ENCODE results near the gene FKBP1A.
A peak's percentile ranks its signal among the peaks of the same experiment; 100 is the strongest.
"Not testable (repeated sequence)": the region's sequence is repeated elsewhere in the genome, so short reads cannot be mapped to it uniquely, and the experiment has no call there.

FKBP1A gene

DNA sequence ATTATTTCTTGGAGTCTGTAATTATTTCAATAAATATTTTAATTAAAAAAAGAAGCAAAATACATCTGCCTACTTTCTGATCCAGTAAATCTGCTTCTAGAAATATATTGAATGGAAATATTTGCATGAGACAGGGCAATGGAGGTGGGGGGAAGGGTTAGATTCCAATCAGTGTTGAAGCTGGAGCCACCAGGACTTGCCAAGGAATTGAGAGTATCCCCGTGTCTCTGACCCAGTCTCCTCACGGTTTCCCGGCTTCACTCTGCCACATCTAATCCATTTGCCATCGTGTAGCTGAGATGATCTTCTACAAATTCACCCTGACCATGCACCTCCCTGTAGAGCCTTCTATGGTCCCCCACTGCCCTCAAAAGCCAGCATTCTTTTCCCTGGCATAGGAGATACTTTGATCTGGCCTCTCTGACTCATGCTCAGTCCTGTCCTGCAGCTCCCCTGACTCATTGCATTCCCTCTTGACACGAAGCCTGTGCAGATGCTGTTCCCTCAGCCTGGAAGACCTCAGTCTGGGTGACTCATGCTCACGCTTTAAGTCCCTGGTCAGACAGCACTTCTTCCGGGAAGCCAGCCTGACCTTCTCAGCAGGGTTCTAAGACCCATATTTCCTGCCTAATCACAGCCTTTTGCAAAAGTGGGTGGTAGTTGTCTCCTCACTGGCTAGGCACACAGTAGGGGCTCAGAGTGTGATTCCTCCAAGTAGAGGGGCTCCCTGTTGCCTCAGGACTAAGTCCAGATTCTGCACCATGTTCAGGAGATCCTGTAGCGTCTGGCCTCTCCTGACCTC, 23.0 kb upstream of the FKBP1A start:
- DNase-seq, result no peak

DNA sequence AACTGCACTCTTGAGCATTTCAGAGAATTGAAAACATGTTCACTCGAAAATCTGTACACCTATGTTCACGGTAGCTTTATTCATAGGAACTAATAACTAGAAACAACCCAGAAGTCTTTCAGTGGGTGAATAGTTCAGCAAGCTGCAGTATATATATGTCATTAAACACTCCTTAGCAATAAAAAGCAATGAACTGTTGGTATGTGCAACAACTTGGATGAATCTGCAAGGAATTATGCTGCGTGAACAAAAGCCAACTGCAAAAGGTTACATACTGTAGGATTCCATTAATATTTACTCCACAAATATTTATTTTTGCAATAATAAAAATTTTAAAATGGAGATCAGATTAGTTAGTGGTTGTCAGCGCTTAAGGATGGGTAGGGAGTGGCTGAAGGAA, 22.1 kb upstream of the FKBP1A start:
- no peak for DNase-seq

DNA sequence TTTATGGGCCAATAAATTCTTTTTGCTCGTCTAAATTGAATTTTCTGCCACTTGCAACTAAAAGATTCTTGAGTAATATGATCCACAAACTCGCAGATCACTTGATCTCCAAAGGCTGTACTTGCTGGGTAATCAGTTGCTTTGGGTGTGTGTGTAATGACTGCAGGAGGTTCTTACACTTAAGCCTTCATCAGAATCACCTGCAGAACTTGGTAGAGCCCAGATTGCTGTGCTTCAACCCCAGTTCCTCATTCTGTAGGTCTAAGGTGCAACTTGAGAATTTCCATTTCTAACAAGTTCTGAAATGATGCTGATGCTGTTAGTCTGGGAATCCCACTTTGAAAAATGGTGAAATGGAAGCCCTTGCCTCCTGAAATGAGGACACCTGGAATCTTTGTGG, 12.9 kb upstream of the FKBP1A start:
- DNase-seq, result no peak

DNA sequence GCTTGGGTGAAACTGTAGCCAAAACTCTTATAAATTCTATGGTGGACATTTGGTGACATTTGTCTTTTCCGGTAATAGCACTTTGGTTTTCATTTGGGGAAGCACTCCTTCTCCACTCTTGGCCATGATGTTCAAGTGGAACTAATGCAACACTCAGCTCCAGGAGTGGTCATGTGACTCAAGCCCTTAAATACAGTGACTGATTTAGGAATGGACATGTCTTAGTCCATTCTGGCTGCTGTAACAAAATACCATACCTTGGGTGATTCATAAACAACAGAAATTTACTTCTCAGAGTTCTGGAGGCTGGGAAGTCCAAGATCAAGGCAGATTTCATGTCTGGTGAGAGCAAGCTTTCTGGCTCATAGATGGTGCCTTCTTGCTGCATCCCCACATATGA, 10.8 kb upstream of the FKBP1A start:
- no peak for DNase-seq

DNA sequence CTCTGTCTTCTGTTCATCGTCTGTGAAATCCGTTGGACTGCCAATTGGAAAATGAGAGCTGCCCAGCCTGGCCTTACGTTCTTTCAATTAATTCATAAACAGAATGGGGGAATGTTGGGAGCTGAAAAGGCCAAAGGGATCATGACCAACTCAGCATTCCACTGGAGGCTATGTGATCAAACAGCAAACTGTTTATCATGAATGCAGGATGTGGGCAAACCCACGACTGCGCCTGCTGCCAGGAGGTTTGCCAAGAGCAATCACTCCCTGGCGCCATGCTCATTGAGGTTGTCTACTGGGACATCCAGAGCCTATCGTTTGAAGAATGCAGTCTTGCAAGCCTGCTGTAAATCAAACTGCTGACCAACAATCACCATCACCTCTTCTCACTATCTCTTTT, 9.3 kb upstream of the FKBP1A start:
- no peak for DNase-seq

DNA sequence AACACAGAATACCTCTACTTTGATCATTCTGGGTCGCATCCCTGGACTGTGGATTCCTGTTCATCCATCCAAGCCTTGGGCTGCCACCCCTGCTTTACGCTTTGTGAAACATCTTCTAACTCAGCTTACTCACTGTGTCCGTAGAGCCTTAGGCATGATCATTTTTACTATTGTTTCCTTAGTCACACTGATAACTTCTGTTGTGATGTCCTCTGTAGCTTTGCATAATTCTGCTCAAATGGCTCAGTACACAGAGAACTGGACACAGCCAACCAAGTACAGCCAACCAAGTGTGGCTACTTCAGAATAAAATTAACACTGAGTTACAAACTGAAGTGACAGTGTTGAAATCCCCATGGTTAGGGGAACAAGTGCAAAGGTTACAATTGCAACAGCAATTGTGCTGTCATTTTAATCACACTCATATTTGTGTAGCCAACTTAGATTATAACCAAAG, 8.6 kb upstream of the FKBP1A start:
- DNase-seq, result no peak

DNA sequence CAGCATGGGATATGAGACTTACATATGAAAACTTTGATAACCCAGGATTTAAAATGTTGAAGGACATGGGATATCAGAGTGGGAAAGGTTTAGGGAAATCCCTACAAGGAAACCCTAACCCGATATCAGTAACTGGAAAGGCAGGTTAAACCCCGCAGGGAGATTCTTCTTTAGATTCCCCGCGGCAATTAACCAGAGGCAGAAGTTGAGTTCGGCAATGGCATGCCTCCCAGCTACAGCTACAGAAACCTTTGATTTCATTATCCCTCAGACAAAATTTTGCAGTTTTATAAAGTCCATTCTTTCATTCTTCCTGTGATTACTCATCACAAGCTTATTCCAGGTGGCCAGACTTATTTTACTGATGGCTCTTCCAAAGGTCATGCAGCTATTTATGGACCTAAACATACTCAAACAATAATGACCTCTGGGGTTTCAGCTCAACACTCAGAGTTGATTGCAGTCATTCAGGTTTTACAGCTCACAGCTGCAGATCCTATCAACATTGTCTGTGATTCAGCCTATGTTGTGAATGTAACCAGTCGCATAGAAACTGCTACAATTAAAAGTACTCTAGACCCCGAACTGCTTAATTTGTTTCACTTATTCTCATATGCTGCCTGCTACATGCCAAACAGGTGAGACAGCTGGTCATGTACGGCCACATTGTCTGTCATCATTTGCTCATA, 7.0 kb upstream of the FKBP1A start:
- DNase-seq, result peak; percentile 61

DNA sequence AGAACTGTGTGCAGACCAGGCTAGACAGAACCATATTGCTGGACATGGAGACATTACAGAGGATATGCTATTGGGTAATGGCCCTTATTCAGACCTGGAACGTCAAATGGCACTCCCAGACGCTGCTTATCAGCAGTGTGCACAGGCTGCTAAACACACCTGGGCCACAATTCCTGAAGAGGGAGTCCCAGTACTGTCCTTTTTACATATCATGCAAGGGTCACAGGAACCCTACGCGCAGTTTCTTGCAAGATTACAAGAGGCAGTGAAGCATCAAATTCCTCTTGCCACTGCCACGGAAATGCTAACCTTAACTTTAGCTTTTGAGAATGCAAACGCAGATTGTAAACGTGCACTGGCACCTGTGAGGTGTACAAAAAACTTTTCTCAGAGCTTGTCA, 5.3 kb upstream of the FKBP1A start:
- not testable (repeated sequence) for DNase-seq

DNA sequence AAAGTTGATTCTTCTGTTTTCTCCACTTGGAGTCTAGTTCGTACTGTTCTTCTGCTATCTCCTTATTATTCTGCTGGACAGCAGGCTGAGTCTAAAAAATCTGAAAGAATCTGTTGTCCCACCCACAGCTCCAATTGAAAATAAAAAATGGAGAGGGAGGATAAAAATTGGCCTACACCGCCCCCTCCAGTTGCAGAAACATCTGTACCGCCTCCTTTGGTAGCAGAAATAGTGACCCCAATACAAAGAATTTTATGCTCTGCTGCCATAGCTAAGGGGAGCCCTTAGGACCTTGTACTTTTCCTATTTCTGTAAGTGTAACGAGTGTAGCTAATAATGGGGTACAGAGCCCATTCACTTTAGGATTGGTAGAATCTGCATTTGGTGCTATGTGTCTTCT, 4.9 kb upstream of the FKBP1A start:
- DNase-seq, result no peak

DNA sequence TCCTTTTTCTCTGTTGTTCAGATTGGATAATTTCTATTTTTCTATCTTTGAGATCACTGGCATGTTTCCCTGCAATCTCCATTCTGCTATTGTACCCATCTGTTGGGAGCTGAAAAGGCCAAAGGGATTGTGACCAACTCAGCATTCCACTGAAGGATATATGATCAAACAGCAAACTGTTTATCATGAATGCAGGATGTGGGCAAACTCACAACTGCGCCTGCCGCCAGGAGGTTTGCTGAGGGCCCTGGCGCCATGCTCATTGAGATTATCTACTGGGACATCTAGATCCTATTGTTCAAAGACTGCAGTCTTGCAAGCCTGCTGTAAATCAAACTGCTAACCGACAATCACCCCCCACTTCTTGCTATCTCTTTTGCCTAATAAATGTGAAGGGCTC, 3.8 kb upstream of the FKBP1A start:
- no peak for DNase-seq

DNA sequence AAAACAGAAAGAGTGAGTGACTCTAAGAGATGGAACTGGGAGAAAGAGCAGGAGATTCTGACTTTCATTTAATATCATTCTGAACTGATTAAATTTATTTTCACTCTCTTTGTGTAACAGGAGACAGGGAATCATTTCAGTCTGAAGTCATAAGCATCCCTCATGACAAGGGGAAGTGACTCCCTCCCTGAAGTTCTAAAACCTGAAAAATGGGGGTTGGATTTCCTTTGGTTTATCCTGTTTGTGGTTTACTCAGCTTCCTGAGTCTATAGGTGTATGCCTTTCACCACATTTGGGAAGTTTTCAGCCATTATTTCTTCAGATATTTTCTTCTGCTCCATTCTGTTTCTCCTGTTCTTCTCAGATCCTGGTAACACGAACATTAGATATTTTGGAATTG, 3.4 kb upstream of the FKBP1A start:
- DNase-seq, result no peak

DNA sequence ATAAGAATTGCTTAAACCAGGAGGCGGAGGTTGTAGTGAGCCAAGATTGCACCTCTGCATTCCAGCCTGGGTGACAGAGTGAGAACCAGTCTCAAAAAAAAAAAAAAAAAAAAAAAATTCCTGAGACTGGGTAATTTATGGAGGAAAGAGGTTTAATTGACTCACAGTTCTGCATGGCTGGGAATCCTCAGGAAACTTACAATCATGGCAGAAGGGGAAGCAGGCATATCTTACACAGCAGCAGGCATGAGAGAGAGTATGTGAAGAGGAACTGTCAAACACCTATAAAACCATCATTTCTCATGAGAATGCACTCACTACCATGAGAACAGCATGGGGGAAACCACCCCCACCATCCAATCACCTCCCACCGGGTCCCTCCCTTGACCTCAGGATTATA, 1.8 kb upstream of the FKBP1A start:
- DNase-seq, result no peak

DNA sequence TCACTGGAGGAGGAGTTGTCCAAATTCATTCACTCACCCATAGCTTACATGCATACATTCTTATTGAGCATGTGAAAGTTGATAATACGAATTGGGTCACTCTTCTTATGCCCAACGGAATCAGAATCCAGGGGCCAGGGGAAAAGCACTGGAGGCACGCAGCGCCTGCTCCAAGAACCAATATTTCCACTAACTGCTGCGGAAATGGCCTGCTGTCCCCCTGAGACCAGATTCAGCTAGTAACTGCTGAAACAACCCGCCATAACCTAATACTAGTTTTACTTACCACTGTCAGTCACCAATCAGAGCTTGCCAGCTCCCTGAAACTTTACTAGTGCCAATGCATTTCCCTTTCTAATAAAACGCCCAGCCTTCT, 641 bp upstream of the FKBP1A start:
- no peak for DNase-seq

DNA sequence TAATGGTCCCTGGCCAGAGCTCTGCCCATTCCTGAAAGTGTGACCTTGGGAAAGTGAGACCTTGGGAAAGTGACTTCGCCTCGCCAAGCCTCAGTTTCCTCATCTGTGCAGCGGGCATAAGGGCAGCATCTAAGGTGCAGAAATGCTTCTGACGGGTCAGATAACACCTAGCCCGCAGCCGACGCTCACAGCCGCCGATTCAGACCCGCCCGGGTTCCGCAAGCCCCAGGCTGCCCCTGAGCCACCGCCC, 486 bp downstream of the FKBP1A start:
- no peak for DNase-seq

DNA sequence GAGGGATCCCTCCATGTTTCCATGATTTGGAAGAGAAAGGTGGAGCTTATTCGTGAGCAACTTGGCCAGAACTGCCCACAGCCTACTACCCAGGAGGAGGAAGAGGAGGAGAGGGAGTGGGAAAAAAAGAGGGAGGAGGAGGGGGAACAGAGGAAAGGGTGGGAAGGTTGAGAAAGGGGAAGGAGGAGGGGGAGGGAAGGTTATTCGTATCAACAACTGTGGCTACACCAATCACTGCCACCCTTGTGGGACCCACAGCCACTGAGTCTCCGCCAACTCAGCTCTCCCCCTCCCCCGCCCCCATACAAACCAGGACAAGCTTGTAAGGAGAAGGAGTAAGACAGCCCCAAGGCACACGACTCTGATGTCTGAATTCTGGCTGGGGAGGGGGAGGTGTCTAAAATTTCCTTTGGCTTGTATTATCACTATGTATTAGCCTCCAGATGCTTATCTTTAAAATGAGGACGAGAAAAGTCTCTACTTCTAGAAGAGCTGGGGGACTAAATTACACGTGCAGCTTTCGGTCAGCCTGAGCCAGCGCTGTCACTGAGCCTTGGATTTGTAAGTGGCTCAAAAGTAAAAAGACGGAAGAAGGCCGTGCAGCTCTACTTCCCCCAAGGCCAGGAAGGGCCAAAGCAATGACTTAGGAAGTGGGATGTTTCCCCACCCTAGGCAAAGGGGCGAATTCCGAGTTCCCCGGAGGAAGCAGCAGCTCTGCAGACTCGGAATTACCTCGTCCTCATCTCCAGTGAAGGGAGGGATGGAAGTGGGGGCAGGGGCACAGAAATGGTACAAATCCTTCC, 1.0 kb downstream of the FKBP1A start:
- DNase-seq, result no peak

DNA sequence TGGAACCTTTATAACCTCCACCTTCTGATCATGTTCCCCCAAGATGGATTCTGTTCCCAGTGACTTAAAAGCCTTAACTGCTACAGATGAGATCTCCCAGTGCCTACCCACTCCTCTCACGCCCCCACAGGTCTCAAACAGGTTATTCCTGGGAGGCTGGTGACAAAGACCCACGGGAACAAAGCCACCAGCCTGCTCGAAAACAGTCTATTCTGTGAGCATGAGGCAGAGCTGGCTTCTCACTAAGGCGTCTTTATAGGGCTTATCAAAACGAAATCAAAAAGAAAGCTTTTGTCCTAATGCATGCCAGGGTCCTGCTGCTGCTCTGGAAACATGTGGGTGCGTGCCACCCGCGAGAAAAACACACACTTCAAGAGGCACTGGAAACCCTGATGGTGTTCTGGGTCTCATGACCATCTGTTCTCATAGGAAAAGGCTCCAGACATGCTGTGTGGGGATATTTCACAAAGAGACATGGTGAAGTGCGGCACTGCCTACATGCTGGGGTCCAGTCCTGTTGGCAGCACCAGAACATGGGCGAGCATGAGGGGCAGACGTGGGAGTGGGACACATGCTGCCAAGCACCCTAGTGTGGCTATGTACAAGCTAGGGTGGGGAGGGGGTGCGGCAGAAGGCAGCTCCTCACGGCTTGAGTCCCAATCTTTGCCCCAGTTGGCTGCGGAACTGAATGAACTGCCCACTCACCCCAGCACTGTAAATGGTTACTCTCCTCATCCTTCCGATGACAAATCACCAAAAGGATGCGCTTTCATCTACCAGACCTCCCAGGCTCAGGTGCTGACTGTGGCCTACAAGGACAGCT, 2.1 kb downstream of the FKBP1A start:
- DNase-seq, result no peak

DNA sequence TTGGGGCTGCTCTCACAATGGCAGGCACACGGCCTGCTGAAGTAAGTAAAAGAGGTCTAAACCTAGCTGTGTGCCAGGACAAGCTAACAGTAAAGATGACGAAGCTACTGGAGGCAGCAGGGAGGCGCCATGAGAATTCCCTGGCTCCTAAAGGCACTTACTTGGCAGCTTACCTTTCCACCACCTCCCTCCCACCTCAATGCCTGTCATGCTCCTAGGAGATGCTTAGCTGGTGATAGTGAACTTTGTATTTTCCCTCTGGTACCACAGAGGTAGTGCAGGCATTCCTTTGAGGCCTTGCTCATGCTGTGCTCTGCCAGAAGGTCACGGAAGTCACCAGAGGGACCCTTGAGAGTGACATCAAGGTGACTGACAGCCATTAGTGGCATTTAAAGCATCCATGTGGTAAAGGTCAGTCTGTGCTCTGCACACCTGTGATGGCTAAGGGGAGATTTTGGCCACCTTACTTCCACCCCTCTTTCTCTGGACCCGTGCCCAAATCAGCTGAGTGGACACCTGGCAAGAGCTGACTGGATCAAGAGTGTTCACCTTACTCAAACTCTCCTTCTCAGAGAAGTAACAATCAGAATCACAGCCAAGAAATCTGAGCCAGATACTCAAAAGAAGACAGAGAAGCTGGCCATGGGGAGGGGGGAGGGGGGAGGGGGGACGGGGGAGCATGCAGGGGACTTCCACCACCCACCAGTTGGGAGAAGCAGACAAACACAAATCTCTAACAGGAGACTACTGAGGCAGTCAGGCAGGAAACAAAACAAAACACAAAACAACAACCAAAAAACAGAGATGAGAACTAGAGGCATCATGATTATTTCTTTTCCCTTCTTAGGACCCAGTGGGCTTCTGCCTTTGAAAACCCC, 2.9 kb downstream of the FKBP1A start:
- no peak for DNase-seq

DNA sequence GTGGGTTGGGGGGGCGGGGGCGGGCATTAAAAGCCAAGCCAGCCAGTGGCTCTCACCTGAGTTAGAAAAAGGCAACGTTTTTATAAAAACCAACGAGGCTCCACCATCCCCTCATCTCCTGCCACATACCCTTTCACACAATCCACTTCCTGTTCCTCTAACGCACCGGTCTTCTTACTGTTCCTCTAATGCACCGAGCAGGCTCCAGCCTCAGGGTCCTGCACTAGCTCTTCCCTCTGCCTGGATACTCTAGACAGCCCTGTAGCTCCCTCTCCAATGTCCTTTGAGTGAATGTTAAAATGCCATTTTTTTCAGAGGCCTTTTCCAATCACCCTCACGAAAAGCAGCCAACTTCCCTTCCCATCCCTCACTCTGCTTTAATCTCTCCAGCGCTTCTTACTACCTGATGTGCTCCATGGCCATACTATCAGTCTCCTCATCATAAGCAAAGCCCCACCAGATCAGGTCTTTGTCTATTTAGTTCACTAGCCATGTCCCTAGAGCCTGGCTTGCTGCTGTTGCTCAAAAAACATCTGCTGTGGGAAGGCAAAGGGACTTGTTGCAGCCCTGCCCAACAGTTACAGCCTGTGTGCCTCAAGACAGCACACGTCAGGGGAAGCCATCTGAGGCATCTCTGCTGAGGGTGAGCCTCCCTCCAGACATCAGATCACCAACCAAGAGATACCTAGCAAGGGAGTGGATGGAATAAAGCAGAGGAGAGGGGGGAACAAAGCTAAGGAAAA, 3.9 kb downstream of the FKBP1A start:
- DNase-seq, result no peak

DNA sequence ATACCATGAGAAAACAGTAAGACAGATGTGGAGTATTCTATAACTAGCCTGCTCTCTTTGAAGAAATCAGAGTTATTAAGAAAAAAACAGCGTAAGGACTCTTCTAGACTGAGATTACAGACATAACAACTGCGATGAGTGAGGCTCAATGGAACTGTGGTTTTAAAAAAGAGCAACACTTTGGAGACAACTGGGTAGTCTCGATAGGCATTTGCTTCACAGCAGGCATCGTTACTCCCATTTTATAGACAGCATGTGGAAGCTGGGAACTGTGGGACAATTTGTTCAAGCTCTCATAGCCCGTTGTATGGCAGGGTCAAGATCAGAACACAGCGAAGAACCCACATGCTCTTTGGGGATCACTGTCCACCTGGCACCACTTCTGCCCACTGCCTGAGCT, 4.6 kb downstream of the FKBP1A start:
- DNase-seq, result no peak

DNA sequence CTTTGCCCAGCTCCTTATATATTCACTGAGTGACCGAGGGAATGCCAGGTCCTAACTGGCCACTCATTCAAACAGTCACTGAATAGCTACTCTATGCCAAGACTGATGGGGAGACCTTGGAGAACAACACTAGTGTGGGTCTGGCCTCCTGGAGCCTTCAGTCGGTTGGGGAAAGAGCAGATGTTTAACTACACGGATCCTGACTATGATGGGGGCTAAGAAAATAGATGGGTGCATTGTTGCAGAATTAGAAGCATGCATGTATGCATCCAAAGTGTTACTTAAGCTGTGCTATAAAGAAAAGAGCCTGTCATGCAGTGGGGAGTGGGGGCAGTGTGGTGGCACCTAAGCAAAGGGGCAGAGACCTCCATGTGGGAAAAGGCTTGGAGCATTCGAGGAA, 6.5 kb downstream of the FKBP1A start:
- DNase-seq, result no peak

DNA sequence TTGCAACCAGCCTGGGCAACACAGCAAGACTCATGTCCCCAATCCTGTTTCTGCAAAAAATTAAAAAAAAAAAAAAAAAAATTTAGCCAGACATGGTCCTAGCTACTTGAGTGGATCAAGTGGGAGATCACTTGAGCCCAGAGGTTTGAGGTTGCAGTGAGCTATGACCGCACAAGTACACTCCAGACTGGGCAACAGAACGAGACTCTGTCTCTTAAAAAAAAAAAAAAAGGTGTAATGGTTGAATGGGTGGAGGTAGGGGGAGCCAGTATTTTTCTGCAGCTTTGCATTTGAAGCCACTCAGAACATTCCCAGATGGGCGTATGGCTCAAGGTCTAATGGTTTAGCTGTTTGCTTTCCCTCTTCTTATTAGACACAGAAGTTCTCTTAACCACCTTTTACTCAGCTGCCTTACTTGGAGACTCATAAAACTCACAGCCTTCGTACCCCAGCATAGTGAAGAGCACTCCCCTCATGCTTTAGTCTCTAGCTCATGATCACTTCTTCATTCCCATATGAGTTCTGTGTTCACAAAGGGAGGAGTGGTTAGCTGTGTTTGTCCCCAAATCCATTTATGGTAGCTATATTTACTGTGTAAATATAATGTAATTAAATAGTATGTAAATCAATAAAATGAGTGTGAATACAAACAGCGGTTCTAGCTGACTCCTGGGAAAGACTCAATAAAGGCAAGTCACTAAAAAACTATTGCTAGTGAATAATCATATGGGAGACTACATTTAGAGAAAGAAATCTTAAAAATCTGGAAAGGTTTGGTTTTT, 9.0 kb downstream of the FKBP1A start:
- peak; percentile 30 for DNase-seq
